GM12878 (cell line): ENCODE results near the gene TBC1D1. TPM values are rescaled to one million over a fixed set of nuclear protein-coding genes. Genes with fewer than 3 reads are reported as not detected.

Source experiments
- ATAC-seq: fragments of 200-7000 bp; cut with Tn5 transposase; 3 replicates; pipeline ENCODE4 v1.9.1; 2020; ENCODE audit warnings: mild to moderate bottlenecking, moderate library complexity
- BruUV-seq: library from RNA; stranded (reverse); fragments of 400-500 nt; replicated peaks from 2 replicates; lab custom pipeline; 2021; lab: Mats Ljungman, UMichigan
- CTCF ChIA-PET: fragments of 300-600 bp; sonication (Branson Sonifier 250); formaldehyde crosslinking; extraction: SDS; loops from one replicate; lab custom pipeline; 2021; ENCODE audit warnings: inconsistent platforms; lab: Yijun Ruan, JAX
- POLR2A ChIA-PET: fragments of 350-600 bp; formaldehyde crosslinking; extraction: SDS; loops from one replicate; lab custom pipeline; 2021; ENCODE audit warnings: inconsistent platforms; lab: Charles Lee
- RAD21 ChIA-PET: fragments of 300-600 bp; sonication (Branson Sonifier 250); formaldehyde crosslinking; loops from one replicate; lab custom pipeline; 2023; ENCODE audit warnings: antibody characterized with exemption; ENCODE audit not compliant: unreplicated experiment; lab: Charles Lee
- SMC1A ChIA-PET: fragments of 300-600 bp; sonication (Branson Sonifier 250); formaldehyde crosslinking; loops from one replicate; lab custom pipeline; 2023; ENCODE audit not compliant: unreplicated experiment, uncharacterized antibody; lab: Charles Lee
- DNase-seq: peaks from one replicate; pipeline ENCODE4 v3.0.0-alpha.2; 2011; ENCODE audit warnings: low read depth, low spot score
- FAIRE-seq: peaks from 3 replicates; lab custom pipeline; 2011; peaks lifted over from hg19 to GRCh38; lab: Jason Lieb, UNC
- H2AFZ ChIP-seq: 2 replicates; pipeline ENCODE4 v1.6.0; 2011; ENCODE audit warnings: low read depth, low read length, control low read depth; ENCODE audit not compliant: control insufficient read depth
- H3K27ac ChIP-seq: 2 replicates; pipeline ENCODE4 v1.5.1; 2011; ENCODE audit warnings: control low read depth; ENCODE audit not compliant: control insufficient read depth, insufficient read depth
- H3K27me3 ChIP-seq, 2 experiments: replicated peaks in 1 of 2; 2 replicates each; pipeline versions ENCODE4 v1.6.0 to v1.6.1; 2011; ENCODE audit warnings: low read length in 1 of 2; ENCODE audit not compliant: control insufficient read depth in 2 of 2, insufficient read depth in 2 of 2
- H3K36me3 ChIP-seq, 2 experiments: 2 replicates each; pipeline ENCODE4 v1.5.1; 2011; ENCODE audit warnings: low read length in 1 of 2; ENCODE audit not compliant: control insufficient read depth in 2 of 2, insufficient read depth in 2 of 2
- H3K4me1 ChIP-seq: 2 replicates; pipeline ENCODE4 v1.6.1; 2011; ENCODE audit warnings: mild to moderate bottlenecking, low read length, moderate library complexity, mixed read lengths; ENCODE audit not compliant: control insufficient read depth, insufficient read depth
- H3K4me2 ChIP-seq: 2 replicates; pipeline ENCODE4 v1.6.0; 2011; ENCODE audit warnings: control low read depth; ENCODE audit not compliant: control insufficient read depth, insufficient read depth
- H3K4me3 ChIP-seq: fragments of 200-600 bp; sonication (generic); 2 replicates; pipeline ENCODE4 v1.5.1; 2016
- H3K79me2 ChIP-seq: 2 replicates; pipeline ENCODE4 v1.6.0; 2011; ENCODE audit warnings: low read length; ENCODE audit not compliant: control insufficient read depth, insufficient read depth
- H3K9ac ChIP-seq: 2 replicates; pipeline ENCODE4 v1.8.0; 2011; ENCODE audit warnings: low read length, control low read depth, mixed read lengths; ENCODE audit not compliant: control insufficient read depth, insufficient read depth
- H3K9me3 ChIP-seq: replicated peaks from 3 replicates; pipeline ENCODE4 v1.5.1; 2011; ENCODE audit warnings: mild to moderate bottlenecking, low read length; ENCODE audit not compliant: control insufficient read depth, insufficient read depth
- H4K20me1 ChIP-seq: 2 replicates; pipeline ENCODE4 v1.6.0; 2011; ENCODE audit not compliant: control insufficient read depth, insufficient read depth
- BRCA1 ChIP-seq: IDR thresholded peaks from 2 replicates; pipeline ENCODE4 v1.6.1; 2011; ENCODE audit warnings: low read depth, low read length, improper control_type of control experiment
- CHD2 ChIP-seq: IDR thresholded peaks from 2 replicates; pipeline ENCODE4 v1.6.1; 2011; ENCODE audit warnings: low read depth, low read length, improper control_type of control experiment, borderline replicate concordance
- FOS ChIP-seq: IDR thresholded peaks from 3 replicates; pipeline ENCODE4 v1.6.1; 2011; ENCODE audit warnings: borderline replicate concordance; ENCODE audit not compliant: insufficient read length; ENCODE audit errors: extremely low read depth
- FOXM1 ChIP-seq: IDR thresholded peaks from 2 replicates; pipeline ENCODE4 v1.6.1; 2012; ENCODE audit warnings: low read depth, mild to moderate bottlenecking, inconsistent platforms, low read length, moderate library complexity
- JUNB ChIP-seq: IDR thresholded peaks from 2 replicates; pipeline ENCODE4 v1.6.1; 2016; ENCODE audit warnings: antibody characterized with exemption, mild to moderate bottlenecking
- KLF5 ChIP-seq: fragments of 450-650 bp; IDR thresholded peaks from 2 replicates; pipeline ENCODE4 v1.6.1; 2014; ENCODE audit warnings: mild to moderate bottlenecking; ENCODE audit not compliant: partially characterized antibody
- NBN ChIP-seq: fragments of 450-650 bp; IDR thresholded peaks from 2 replicates; pipeline ENCODE4 v1.6.1; 2016
- NFXL1 ChIP-seq: fragments of 450-650 bp; IDR thresholded peaks from 2 replicates; pipeline ENCODE4 v1.6.1; 2017; ENCODE audit warnings: antibody characterized with exemption, mild to moderate bottlenecking, borderline replicate concordance
- PAX5 ChIP-seq: IDR thresholded peaks from 2 replicates; pipeline ENCODE4 v1.6.1; 2011; ENCODE audit warnings: low read depth, low read length, borderline replicate concordance
- RAD51 ChIP-seq: fragments of 450-650 bp; IDR thresholded peaks from 2 replicates; pipeline ENCODE4 v1.6.1; 2016; ENCODE audit warnings: moderate library complexity, mild to moderate bottlenecking, inconsistent platforms
- RBBP5 ChIP-seq: fragments of 200-600 bp; sonication (generic); conservative IDR thresholded peaks from 2 replicates; pipeline ENCODE4 v1.6.1; 2016
- SMAD1 ChIP-seq: fragments of 450-650 bp; IDR thresholded peaks from 2 replicates; pipeline ENCODE4 v1.6.1; 2018; ENCODE audit warnings: mild to moderate bottlenecking, low read depth; ENCODE audit not compliant: partially characterized antibody
- SP1 ChIP-seq: IDR thresholded peaks from one replicate; pipeline ENCODE4 v1.6.1; 2011; ENCODE audit warnings: low read depth, low read length
- STAT3 ChIP-seq: IDR thresholded peaks from 2 replicates; pipeline ENCODE4 v1.6.1; 2011; ENCODE audit warnings: low read depth, low read length, improper control_type of control experiment
- ZNF24 ChIP-seq: fragments of 450-650 bp; IDR thresholded peaks from 2 replicates; pipeline ENCODE4 v1.6.1; 2017; ENCODE audit warnings: antibody characterized with exemption, mild to moderate bottlenecking
- WGBS: methylation state at CpG from one replicate; pipeline ENCODE4 v1.1.6; 2016; ENCODE audit warnings: low lambda C conversion rate; ENCODE audit not compliant: insufficient replicate concordance, insufficient coverage; ENCODE audit errors: missing lambda C conversion rate; 5-methylcytosine and 5-hydroxymethylcytosine counted together
- in situ Hi-C: fragments of 300-500 bp; cut with MboI; formaldehyde crosslinking; loops from 9 replicates; pipeline ENCODE4 v1.14.3; 2018; ENCODE audit warnings: mixed read lengths
- intact Hi-C: fragments of 100-400 bp; cut with micrococcal nuclease; formaldehyde crosslinking; loops from one replicate; pipeline ENCODE4 v1.14.2; 2022; ENCODE audit not compliant: unreplicated experiment
- polyA plus RNA-seq, 11 experiments: library from polyadenylated mRNA; depleted of rRNA in 4 of 11; unstranded in 6 of 11; stranded (reverse) in 5 of 11; fragments of >200 nt; fragmentation: Nextera tagmentation in 4 of 11; fragmentation: Illumina TruSeq in 1 of 11; extraction: Ambion mirVana in 4 of 11; extraction: Trizol in 1 of 11; gene quantifications; 1 replicate in 1 of 11; 2 replicates in 10 of 11; pipeline versions ENCODE4 v1.2.1 to v1.2.3, GENCODE V29; 2011 to 2016; ENCODE audit warnings: inconsistent platforms in 2 of 11, missing spikeins in 2 of 11, low read depth in 1 of 11
- total RNA-seq, 4 experiments: library from RNA; depleted of rRNA in 3 of 4; stranded (reverse); fragments of >200 nt in 3 of 4; fragmentation: Illumina TruSeq in 1 of 4; extraction: Trizol in 1 of 4; gene quantifications; 2 replicates each; pipeline versions ENCODE4 v1.2.1 to v1.2.3, GENCODE V29; 2013 to 2021
- TF ChIP-seq, protein P1 (sequence below): fragments of 150-350 bp; IDR thresholded peaks from 2 replicates; pipeline ENCODE4 v1.6.1; 2016; ENCODE audit warnings: low read depth, low read length
- TF ChIP-seq, protein P2 (sequence below): fragments of 450-650 bp; IDR thresholded peaks from 2 replicates; pipeline ENCODE4 v1.6.1; 2017; ENCODE audit warnings: low read depth, mild to moderate bottlenecking, moderate library complexity
- TF ChIP-seq, protein P3 (sequence below): IDR thresholded peaks from 2 replicates; pipeline ENCODE4 v1.6.1; 2011; ENCODE audit warnings: mild to moderate bottlenecking, low read depth, low read length, moderate library complexity; ENCODE audit not compliant: insufficient replicate concordance

Gene TBC1D1
- total and polyA plus RNA-seq, 10 of the 15 experiments (the other 5 are each of a cell fraction or from before 2014, with no cell fraction given) = 5.3 to 102 (median 57.8) TPM

DNA sequence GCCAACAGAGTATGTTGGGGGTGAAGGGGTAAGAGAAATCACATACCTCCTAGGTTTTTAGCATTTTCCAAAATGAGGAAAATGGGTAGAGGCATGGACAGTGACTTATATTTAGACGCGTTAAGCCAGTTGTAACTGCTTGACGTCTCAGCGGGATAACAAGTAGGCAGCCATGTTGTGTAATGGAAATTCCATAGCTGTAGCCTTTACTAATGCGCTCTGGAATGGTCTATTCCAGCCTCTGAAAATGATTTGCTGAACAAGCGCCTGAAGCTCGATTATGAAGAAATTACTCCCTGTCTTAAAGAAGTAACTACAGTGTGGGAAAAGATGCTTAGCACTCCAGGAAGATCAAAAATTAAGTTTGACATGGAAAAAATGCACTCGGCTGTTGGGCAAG, 204.8 kb downstream of the TBC1D1 start:
- ChIA-PET POLR2A (no interaction called here), CTCF (interaction anchor here (1.0 to 2.5 kb wide), 2 partner anchors 16 to 17 kb away, joined by 3 to 8 read pairs; no protein-coding TSS in a partner anchor), SMC1A (interaction anchor here (0.9 to 1.8 kb wide), 8 partner anchors 9 to 106 kb away, joined by 3 to 6 read pairs (median 4); no protein-coding TSS in a partner anchor), RAD21 (interaction anchor here (1.0 kb wide), 1 partner anchor 10 kb away, joined by 3 read pairs; no protein-coding TSS in a partner anchor)
- Histone ChIP-seq H3K27me3 (no peaks in the 10 kb centered on the region), H3K4me2 (no peak overlapping the region), H3K36me3 (peaks cover 1 to 21% of the 10 kb centered on the region in 2 experiments), H3K79me2 (no peaks in the 10 kb centered on the region), H3K27ac (no peak overlapping the region), H4K20me1 (no peaks in the 10 kb centered on the region), H3K4me3 (no peak overlapping the region), H3K9me3 (no peaks in the 10 kb centered on the region), H3K9ac (no peak overlapping the region), H2AFZ (no peak overlapping the region), H3K4me1 (peaks cover 7% of the 10 kb centered on the region)
- in situ Hi-C loops (no loop called here), intact Hi-C loops (no loop called here)
- no peak for DNase-seq
- no peak for ATAC-seq
- WGBS = 98% methylated on average over 8 of the region's 8 CpGs
- no peak for FAIRE-seq
- no TSS peak for BruUV-seq
- TF ChIP-seq CHD2 = no peak
- TF ChIP-seq SP1 = no peak
- TF ChIP-seq ZNF24 = no peak
- no peak for TF ChIP-seq PAX5
- no peak for TF ChIP-seq NFXL1
- TF ChIP-seq, protein P1, sequence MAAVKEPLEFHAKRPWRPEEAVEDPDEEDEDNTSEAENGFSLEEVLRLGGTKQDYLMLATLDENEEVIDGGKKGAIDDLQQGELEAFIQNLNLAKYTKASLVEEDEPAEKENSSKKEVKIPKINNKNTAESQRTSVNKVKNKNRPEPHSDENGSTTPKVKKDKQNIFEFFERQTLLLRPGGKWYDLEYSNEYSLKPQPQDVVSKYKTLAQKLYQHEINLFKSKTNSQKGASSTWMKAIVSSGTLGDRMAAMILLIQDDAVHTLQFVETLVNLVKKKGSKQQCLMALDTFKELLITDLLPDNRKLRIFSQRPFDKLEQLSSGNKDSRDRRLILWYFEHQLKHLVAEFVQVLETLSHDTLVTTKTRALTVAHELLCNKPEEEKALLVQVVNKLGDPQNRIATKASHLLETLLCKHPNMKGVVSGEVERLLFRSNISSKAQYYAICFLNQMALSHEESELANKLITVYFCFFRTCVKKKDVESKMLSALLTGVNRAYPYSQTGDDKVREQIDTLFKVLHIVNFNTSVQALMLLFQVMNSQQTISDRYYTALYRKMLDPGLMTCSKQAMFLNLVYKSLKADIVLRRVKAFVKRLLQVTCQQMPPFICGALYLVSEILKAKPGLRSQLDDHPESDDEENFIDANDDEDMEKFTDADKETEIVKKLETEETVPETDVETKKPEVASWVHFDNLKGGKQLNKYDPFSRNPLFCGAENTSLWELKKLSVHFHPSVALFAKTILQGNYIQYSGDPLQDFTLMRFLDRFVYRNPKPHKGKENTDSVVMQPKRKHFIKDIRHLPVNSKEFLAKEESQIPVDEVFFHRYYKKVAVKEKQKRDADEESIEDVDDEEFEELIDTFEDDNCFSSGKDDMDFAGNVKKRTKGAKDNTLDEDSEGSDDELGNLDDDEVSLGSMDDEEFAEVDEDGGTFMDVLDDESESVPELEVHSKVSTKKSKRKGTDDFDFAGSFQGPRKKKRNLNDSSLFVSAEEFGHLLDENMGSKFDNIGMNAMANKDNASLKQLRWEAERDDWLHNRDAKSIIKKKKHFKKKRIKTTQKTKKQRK = no peak
- TF ChIP-seq RAD51 = no peak
- no peak for TF ChIP-seq JUNB
- no peak for TF ChIP-seq KLF5
- TF ChIP-seq, protein P2, sequence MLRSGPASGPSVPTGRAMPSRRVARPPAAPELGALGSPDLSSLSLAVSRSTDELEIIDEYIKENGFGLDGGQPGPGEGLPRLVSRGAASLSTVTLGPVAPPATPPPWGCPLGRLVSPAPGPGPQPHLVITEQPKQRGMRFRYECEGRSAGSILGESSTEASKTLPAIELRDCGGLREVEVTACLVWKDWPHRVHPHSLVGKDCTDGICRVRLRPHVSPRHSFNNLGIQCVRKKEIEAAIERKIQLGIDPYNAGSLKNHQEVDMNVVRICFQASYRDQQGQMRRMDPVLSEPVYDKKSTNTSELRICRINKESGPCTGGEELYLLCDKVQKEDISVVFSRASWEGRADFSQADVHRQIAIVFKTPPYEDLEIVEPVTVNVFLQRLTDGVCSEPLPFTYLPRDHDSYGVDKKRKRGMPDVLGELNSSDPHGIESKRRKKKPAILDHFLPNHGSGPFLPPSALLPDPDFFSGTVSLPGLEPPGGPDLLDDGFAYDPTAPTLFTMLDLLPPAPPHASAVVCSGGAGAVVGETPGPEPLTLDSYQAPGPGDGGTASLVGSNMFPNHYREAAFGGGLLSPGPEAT = no peak
- TF ChIP-seq, protein P3, sequence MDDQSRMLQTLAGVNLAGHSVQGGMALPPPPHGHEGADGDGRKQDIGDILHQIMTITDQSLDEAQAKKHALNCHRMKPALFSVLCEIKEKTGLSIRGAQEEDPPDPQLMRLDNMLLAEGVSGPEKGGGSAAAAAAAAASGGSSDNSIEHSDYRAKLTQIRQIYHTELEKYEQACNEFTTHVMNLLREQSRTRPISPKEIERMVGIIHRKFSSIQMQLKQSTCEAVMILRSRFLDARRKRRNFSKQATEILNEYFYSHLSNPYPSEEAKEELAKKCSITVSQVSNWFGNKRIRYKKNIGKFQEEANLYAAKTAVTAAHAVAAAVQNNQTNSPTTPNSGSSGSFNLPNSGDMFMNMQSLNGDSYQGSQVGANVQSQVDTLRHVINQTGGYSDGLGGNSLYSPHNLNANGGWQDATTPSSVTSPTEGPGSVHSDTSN = no peak
- no peak for TF ChIP-seq FOXM1
- no peak for TF ChIP-seq STAT3
- TF ChIP-seq SMAD1 = no peak
- no peak for TF ChIP-seq RBBP5
- TF ChIP-seq NBN = no peak
- TF ChIP-seq BRCA1 = no peak
- no peak for TF ChIP-seq FOS
